ENCODE measurements around the gene MLIP.

DNA sequence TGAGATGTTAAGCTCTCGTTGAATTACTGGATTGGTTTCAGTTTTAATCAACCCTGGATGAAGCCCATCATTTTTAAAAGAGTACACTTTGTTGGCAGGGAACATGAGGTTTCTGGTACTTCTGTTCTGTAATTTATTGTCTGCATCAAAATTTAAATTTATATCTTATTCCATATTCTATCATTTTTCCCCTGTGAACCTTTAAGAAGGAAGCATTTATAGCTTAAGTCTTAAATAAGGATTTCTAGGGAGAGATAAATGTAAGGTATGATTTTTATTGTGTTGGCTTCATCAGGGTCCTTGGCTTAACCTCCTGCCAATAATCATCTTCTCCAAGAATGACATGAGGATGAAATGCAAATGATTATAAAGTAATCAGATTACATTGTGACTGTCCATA lies 40.6 kb downstream of the MLIP start:
- TF ChIP-seq, protein P1, sequence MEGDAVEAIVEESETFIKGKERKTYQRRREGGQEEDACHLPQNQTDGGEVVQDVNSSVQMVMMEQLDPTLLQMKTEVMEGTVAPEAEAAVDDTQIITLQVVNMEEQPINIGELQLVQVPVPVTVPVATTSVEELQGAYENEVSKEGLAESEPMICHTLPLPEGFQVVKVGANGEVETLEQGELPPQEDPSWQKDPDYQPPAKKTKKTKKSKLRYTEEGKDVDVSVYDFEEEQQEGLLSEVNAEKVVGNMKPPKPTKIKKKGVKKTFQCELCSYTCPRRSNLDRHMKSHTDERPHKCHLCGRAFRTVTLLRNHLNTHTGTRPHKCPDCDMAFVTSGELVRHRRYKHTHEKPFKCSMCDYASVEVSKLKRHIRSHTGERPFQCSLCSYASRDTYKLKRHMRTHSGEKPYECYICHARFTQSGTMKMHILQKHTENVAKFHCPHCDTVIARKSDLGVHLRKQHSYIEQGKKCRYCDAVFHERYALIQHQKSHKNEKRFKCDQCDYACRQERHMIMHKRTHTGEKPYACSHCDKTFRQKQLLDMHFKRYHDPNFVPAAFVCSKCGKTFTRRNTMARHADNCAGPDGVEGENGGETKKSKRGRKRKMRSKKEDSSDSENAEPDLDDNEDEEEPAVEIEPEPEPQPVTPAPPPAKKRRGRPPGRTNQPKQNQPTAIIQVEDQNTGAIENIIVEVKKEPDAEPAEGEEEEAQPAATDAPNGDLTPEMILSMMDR (conservative IDR thresholded peaks at IDR 0.05; ENCODE audit: low read length), result no peak
- TF ChIP-seq EZH2phosphoT487 (IDR thresholded peaks at IDR 0.05; ENCODE audit: borderline replicate concordance, low read depth, low read length), result no peak
